HepG2 (cell line): ENCODE data around the gene FLAD1. TPM values are rescaled to one million over a fixed set of nuclear protein-coding genes. Genes with fewer than 3 reads are reported as not detected.

Experiments
- AKAP8 ChIP-seq: sonication (generic); formaldehyde crosslinking; IDR thresholded peaks from 2 replicates; pipeline ENCODE4 v1.5.1; 2020; ENCODE audit warnings: mild to moderate bottlenecking, missing genetic modification reagents
- CREM ChIP-seq, 2 experiments: sonication (generic) in 1 of 2; formaldehyde crosslinking in 1 of 2; IDR thresholded peaks; 2 replicates each; pipeline versions ENCODE4 v1.4.0 to v1.6.1; 2016 to 2020; ENCODE audit warnings: antibody characterized with exemption in 1 of 2, mild to moderate bottlenecking in 1 of 2, missing genetic modification reagents in 1 of 2
- DMAP1 ChIP-seq: IDR thresholded peaks from 2 replicates; pipeline ENCODE4 v1.6.1; 2016
- HMG20B ChIP-seq: conservative IDR thresholded peaks from 2 replicates; pipeline ENCODE4 v1.6.1; 2016; ENCODE audit warnings: missing genetic modification reagents, missing compliant biosample characterization
- SKI ChIP-seq: fragments of 450-650 bp; IDR thresholded peaks from one replicate; pipeline ENCODE4 v1.6.1; 2018; ENCODE audit warnings: mild to moderate bottlenecking; ENCODE audit not compliant: partially characterized antibody
- ZEB1 ChIP-seq: IDR thresholded peaks from 2 replicates; pipeline ENCODE4 v1.6.1; 2012; ENCODE audit warnings: mild to moderate bottlenecking, low read depth, inconsistent platforms; ENCODE audit not compliant: insufficient replicate concordance
- ZNF24 ChIP-seq: fragments of 450-650 bp; IDR thresholded peaks from 2 replicates; pipeline ENCODE4 v1.6.1; 2017; ENCODE audit warnings: antibody characterized with exemption, mild to moderate bottlenecking
- ZNF251 ChIP-seq: sonication (generic); formaldehyde crosslinking; IDR thresholded peaks from 2 replicates; pipeline ENCODE4 v1.9.0; 2021; ENCODE audit warnings: mild to moderate bottlenecking, missing genetic modification reagents
- ZNF329 ChIP-seq: sonication (generic); formaldehyde crosslinking; IDR thresholded peaks from 2 replicates; pipeline ENCODE4 v1.9.0; 2021; ENCODE audit warnings: low read depth, mild to moderate bottlenecking, missing genetic modification reagents
- ZNF441 ChIP-seq: sonication (generic); formaldehyde crosslinking; IDR thresholded peaks from 2 replicates; pipeline ENCODE4 v1.7.0; 2021; ENCODE audit warnings: missing genetic modification reagents, borderline replicate concordance
- ZNF543 ChIP-seq: sonication (generic); formaldehyde crosslinking; IDR thresholded peaks from 2 replicates; pipeline ENCODE4 v1.4.0; 2020; ENCODE audit warnings: mild to moderate bottlenecking, missing genetic modification reagents
- ZNF672 ChIP-seq: sonication (generic); formaldehyde crosslinking; IDR thresholded peaks from 2 replicates; pipeline ENCODE4 v1.8.1; 2022; ENCODE audit warnings: missing genetic modification reagents
- ZSCAN29 ChIP-seq: sonication (generic); formaldehyde crosslinking; conservative IDR thresholded peaks from 2 replicates; pipeline ENCODE4 v1.4.0; 2020; ENCODE audit warnings: mild to moderate bottlenecking, missing genetic modification reagents
- polyA plus RNA-seq, 8 experiments: library from polyadenylated mRNA; depleted of rRNA in 3 of 8; stranded (reverse) in 7 of 8; unstranded in 1 of 8; fragments of >200 nt; fragmentation: Illumina TruSeq in 4 of 8; extraction: Trizol in 4 of 8; gene quantifications; 2 replicates each; pipeline versions ENCODE4 v1.2.1 to v1.2.3, GENCODE V29; 2011 to 2016; ENCODE audit warnings: low read depth in 4 of 8, missing spikeins in 1 of 8, mixed read lengths in 1 of 8; ENCODE audit not compliant: insufficient read depth in 1 of 8
- total RNA-seq, 5 experiments: library from RNA; depleted of rRNA; stranded (reverse); fragments of >200 nt; fragmentation: Illumina TruSeq; extraction: Trizol; gene quantifications; 2 replicates each; pipeline ENCODE4 v1.2.3, GENCODE V29; 2016; ENCODE audit warnings: low read depth in 1 of 5
- TF ChIP-seq, protein P1 (sequence below): sonication (generic); formaldehyde crosslinking; conservative IDR thresholded peaks from 2 replicates; pipeline ENCODE4 v1.8.0; 2022; ENCODE audit warnings: low read depth, missing genetic modification reagents
- TF ChIP-seq, protein P2 (sequence below): fragments of 450-650 bp; IDR thresholded peaks from 2 replicates; pipeline ENCODE4 v1.6.1; 2016
- TF ChIP-seq, protein P3 (sequence below): sonication (generic); formaldehyde crosslinking; conservative IDR thresholded peaks from 2 replicates; pipeline ENCODE4 v1.4.0; 2020; ENCODE audit warnings: missing genetic modification reagents
- TF ChIP-seq, protein P4 (sequence below): sonication (generic); formaldehyde crosslinking; IDR thresholded peaks from 2 replicates; pipeline ENCODE4 v1.5.0; 2020; ENCODE audit warnings: missing genetic modification reagents
- TF ChIP-seq, protein P5 (sequence below): sonication (generic); formaldehyde crosslinking; IDR thresholded peaks from 2 replicates; pipeline ENCODE4 v1.4.0; 2020; ENCODE audit warnings: missing genetic modification reagents, borderline replicate concordance

The FLAD1 gene
- total and polyA plus RNA-seq, 2 of the 13 experiments (the other 11 are each of a cell fraction or from before 2014, with no cell fraction given), result 25.9 to 32.8 TPM

DNA sequence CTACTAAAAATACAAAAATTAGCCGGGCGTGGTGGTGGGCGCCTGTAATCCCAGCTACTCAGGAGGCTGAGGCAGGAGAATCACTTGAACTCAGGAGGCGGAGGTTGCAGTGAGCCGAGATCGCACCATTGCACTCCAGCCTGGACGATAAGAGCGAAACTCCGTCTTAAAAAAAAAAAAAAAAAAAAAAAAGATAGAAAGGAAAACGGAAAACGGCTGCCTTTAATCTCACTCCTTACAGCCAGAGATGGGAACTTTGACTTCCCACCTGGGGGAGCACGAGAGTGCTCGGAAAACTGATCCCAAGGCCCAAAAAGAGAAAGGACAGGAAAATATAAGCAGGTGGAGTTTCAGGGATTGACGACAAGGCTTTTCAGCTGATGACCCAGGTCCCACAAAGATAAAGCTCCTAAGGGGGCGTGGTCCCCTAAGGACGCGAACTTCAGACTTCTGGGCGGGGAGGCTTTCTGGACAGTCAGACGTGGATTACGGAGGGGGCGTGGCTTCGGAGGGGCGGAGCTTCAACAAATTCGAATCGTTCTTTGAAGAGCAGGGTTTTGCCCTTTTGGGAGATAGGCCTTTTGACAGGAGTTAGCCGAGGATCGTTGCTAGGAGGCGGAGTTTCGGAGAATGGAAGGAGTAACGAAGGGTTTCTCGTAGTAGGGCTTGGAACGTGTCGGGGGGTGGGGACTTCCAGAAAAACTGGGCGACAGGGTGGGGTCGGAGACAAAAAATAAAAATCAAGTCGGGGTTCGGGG, 9.6 kb upstream of the FLAD1 start (continued):
- 0 out of 2 replicates have a peak, but pooled peaks have one; percentile 11 for TF ChIP-seq ZNF543
- no peak for TF ChIP-seq ZEB1
- no peak; the same call in 1 of the 2 replicates for TF ChIP-seq CREM (IDR thresholded peaks at IDR 0.05)
- no peak for TF ChIP-seq CREM (CRISPR knock-in tag; IDR thresholded peaks at IDR 0.05)
- TF ChIP-seq SKI, result peak; percentile 26
- TF ChIP-seq ZNF329 (CRISPR knock-in tag), result no peak
- peak; percentile 90 for TF ChIP-seq ZSCAN29 (CRISPR knock-in tag)
- TF ChIP-seq, protein P1, sequence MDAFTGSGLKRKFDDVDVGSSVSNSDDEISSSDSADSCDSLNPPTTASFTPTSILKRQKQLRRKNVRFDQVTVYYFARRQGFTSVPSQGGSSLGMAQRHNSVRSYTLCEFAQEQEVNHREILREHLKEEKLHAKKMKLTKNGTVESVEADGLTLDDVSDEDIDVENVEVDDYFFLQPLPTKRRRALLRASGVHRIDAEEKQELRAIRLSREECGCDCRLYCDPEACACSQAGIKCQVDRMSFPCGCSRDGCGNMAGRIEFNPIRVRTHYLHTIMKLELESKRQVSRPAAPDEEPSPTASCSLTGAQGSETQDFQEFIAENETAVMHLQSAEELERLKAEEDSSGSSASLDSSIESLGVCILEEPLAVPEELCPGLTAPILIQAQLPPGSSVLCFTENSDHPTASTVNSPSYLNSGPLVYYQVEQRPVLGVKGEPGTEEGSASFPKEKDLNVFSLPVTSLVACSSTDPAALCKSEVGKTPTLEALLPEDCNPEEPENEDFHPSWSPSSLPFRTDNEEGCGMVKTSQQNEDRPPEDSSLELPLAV (CRISPR knock-in tag), result no peak
- TF ChIP-seq, protein P2, sequence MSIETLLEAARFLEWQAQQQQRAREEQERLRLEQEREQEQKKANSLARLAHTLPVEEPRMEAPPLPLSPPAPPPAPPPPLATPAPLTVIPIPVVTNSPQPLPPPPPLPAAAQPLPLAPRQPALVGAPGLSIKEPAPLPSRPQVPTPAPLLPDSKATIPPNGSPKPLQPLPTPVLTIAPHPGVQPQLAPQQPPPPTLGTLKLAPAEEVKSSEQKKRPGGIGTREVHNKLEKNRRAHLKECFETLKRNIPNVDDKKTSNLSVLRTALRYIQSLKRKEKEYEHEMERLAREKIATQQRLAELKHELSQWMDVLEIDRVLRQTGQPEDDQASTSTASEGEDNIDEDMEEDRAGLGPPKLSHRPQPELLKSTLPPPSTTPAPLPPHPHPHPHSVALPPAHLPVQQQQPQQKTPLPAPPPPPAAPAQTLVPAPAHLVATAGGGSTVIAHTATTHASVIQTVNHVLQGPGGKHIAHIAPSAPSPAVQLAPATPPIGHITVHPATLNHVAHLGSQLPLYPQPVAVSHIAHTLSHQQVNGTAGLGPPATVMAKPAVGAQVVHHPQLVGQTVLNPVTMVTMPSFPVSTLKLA, result 0 out of 2 replicates have a peak, but pooled peaks have one; percentile 40
- no peak for TF ChIP-seq AKAP8 (CRISPR knock-in tag)
- no peak for TF ChIP-seq ZNF672 (CRISPR knock-in tag)
- no peak for TF ChIP-seq ZNF251 (CRISPR knock-in tag)
- TF ChIP-seq, protein P3, sequence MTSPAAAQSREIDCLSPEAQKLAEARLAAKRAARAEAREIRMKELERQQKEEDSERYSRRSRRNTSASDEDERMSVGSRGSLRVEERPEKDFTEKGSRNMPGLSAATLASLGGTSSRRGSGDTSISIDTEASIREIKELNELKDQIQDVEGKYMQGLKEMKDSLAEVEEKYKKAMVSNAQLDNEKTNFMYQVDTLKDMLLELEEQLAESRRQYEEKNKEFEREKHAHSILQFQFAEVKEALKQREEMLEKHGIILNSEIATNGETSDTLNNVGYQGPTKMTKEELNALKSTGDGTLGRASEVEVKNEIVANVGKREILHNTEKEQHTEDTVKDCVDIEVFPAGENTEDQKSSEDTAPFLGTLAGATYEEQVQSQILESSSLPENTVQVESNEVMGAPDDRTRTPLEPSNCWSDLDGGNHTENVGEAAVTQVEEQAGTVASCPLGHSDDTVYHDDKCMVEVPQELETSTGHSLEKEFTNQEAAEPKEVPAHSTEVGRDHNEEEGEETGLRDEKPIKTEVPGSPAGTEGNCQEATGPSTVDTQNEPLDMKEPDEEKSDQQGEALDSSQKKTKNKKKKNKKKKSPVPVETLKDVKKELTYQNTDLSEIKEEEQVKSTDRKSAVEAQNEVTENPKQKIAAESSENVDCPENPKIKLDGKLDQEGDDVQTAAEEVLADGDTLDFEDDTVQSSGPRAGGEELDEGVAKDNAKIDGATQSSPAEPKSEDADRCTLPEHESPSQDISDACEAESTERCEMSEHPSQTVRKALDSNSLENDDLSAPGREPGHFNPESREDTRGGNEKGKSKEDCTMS (CRISPR knock-in tag), result no peak
- 0 out of 2 replicates have a peak, but pooled peaks have one; percentile 34 for TF ChIP-seq DMAP1 (CRISPR knock-in tag)
- TF ChIP-seq ZNF24, result no peak
- TF ChIP-seq, protein P4, sequence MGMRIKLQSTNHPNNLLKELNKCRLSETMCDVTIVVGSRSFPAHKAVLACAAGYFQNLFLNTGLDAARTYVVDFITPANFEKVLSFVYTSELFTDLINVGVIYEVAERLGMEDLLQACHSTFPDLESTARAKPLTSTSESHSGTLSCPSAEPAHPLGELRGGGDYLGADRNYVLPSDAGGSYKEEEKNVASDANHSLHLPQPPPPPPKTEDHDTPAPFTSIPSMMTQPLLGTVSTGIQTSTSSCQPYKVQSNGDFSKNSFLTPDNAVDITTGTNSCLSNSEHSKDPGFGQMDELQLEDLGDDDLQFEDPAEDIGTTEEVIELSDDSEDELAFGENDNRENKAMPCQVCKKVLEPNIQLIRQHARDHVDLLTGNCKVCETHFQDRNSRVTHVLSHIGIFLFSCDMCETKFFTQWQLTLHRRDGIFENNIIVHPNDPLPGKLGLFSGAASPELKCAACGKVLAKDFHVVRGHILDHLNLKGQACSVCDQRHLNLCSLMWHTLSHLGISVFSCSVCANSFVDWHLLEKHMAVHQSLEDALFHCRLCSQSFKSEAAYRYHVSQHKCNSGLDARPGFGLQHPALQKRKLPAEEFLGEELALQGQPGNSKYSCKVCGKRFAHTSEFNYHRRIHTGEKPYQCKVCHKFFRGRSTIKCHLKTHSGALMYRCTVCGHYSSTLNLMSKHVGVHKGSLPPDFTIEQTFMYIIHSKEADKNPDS (CRISPR knock-in tag), result no peak
- TF ChIP-seq ZNF441 (CRISPR knock-in tag), result 0 out of 2 replicates have a peak, but pooled peaks have one; percentile 60
- TF ChIP-seq, protein P5, sequence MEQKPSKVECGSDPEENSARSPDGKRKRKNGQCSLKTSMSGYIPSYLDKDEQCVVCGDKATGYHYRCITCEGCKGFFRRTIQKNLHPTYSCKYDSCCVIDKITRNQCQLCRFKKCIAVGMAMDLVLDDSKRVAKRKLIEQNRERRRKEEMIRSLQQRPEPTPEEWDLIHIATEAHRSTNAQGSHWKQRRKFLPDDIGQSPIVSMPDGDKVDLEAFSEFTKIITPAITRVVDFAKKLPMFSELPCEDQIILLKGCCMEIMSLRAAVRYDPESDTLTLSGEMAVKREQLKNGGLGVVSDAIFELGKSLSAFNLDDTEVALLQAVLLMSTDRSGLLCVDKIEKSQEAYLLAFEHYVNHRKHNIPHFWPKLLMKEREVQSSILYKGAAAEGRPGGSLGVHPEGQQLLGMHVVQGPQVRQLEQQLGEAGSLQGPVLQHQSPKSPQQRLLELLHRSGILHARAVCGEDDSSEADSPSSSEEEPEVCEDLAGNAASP (CRISPR knock-in tag), result peak; percentile 65; the same call in 1 of the 2 replicates
- TF ChIP-seq HMG20B (CRISPR knock-in tag), result no peak
